Activated CD8-positive, alpha-beta T cell treated with anti-CD3 and anti-CD28 coated beads, Interleukin-2, amount 10 ng/mL, durations not matched to agents 7 days and 5 days (primary cell): Measurements from ENCODE around the gene NELFB. TPM values are rescaled to one million over a fixed set of nuclear protein-coding genes. Genes with fewer than 3 reads are reported as not detected.

Experiments used
- ATAC-seq: fragments of 150-1000 bp; cut with Tn5 transposase; one replicate; pipeline ENCODE4 v1.10.0; 2021; ENCODE audit warnings: moderate library complexity
- CTCF ChIA-PET: fragments of 350-600 bp; sonication (Branson Sonifier 250); formaldehyde crosslinking; loops from one replicate; lab custom pipeline; 2021; ENCODE audit warnings: antibody characterized with exemption; lab: Charles Lee
- POLR2A ChIA-PET: fragments of 350-600 bp; sonication (Branson Sonifier 250); formaldehyde crosslinking; loops from one replicate; lab custom pipeline; 2021; ENCODE audit warnings: antibody characterized with exemption; lab: Charles Lee
- DNase-seq: peaks from one replicate; pipeline ENCODE4 v3.0.0-alpha.2; 2020
- H3K27ac Mint-ChIP-seq: one replicate; pipeline ENCODE4 v1.8.0; 2021; ENCODE audit warnings: mild to moderate bottlenecking, mixed read lengths
- H3K27me3 Mint-ChIP-seq: one replicate; pipeline ENCODE4 v1.8.0; 2021; ENCODE audit warnings: low read depth, mixed read lengths
- H3K36me3 Mint-ChIP-seq: one replicate; pipeline ENCODE4 v1.8.0; 2021; ENCODE audit warnings: low read depth, mixed read lengths
- H3K4me1 Mint-ChIP-seq: one replicate; pipeline ENCODE4 v1.8.0; 2021; ENCODE audit warnings: low read depth, mixed read lengths
- H3K4me3 Mint-ChIP-seq: one replicate; pipeline ENCODE4 v1.8.0; 2021; ENCODE audit warnings: mild to moderate bottlenecking, mixed read lengths
- H3K9me3 Mint-ChIP-seq: one replicate; pipeline ENCODE4 v1.8.0; 2022; ENCODE audit warnings: mixed read lengths; ENCODE audit not compliant: insufficient read depth
- total RNA-seq, 2 experiments: library from RNA; stranded (reverse); gene quantifications; one replicate each; pipeline ENCODE4 v1.2.3, GENCODE V29; 2021

The NELFB gene
- total RNA-seq, 2 experiments from 2014 or later = 68.6 to 68.8 TPM

DNA sequence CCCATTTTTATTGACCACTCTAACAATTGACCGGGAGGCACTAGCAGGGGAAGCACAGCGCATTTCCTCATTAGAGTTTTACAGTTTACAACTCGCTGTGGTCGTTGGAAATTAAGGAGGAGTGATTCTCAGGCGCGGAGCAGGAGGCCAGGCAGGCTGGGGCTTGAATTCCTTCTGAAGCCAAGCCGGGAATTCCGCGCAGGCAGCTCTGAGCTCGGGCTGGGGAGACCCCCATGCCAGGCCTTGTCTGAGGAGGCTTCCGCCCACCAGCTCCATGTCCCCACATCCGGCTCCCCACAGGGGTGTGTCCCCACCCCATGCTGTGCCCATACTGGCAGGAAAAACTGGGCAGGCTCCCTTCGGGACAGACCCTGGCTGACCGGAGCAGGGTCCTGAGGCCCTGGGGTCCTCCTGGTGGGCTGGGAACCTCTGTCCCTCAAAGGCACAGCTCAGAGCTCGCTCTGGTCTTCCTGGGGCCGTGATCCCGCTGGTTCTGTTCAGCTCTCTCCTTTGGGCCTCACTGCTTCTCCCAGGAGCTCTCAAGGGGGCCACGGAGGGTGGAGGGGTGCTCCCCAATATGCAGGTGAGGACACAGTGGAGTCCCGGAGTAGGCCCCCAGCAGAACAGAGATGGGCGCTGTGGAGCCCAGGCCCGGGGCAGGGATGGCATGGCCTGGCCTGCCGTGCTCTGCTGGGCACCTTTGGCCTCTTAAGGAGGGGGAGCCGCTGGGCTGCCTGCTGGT lies 48.2 kb downstream of the NELFB start:
- DNase-seq (no peak), ATAC-seq (no peak)
- peaks cover 19% of the 10 kb centered on the region for H3K27me3 Mint-ChIP-seq
- H3K27ac Mint-ChIP-seq = no peak overlapping the region
- peaks cover 31% of the 10 kb centered on the region for H3K4me1 Mint-ChIP-seq
- peak overlapping the region; percentile 15 for H3K4me3 Mint-ChIP-seq
- ChIA-PET CTCF (interaction anchor here (2.2 kb wide), 1 partner anchor 119 kb away, joined by 12 read pairs; the partner anchor contains the start of genes EXD3 and NOXA1), POLR2A (interaction anchor here (1.1 to 1.6 kb wide), 3 partner anchors 10 to 144 kb away, joined by 3 to 8 read pairs (median 3); no protein-coding TSS in a partner anchor)
- no peaks in the 10 kb centered on the region for H3K36me3 Mint-ChIP-seq
- no peaks in the 10 kb centered on the region for H3K9me3 Mint-ChIP-seq

DNA sequence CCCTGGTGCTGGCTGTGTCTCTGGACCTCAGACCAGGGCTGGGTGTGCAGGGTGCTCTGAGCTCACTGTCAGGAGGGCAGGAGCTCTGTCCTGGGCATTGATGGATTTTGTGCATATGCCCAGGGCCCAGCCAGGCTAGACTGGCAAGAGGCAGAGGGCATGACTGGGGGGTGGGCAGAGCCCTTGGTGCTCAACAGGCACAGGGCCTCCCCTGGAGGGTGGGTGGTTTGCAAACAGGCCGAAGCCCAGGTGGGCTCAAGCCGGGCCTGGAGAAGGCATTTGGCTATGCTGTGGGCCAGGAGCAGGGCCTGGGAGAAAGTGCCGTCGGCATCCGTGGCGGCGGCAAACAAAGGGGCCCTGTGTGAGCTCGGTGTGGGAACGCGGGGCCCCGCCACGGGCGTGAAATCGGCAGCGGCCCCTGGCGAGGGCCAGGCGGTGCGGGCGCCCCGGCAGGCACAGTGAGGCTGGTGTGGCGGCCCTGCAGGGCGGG lies 48.8 kb downstream of the NELFB start:
- H3K9me3 Mint-ChIP-seq = no peaks in the 10 kb centered on the region
- ChIA-PET CTCF (no interaction called here), POLR2A (interaction anchor here (0.6 kb wide), 1 partner anchor 169 kb away, joined by 4 read pairs; no protein-coding TSS in a partner anchor)
- H3K36me3 Mint-ChIP-seq = no peaks in the 10 kb centered on the region
- H3K4me3 Mint-ChIP-seq = no peak overlapping the region
- no peak overlapping the region for H3K27ac Mint-ChIP-seq
- H3K4me1 Mint-ChIP-seq = peaks cover 31% of the 10 kb centered on the region
- DNase-seq = no peak
- ATAC-seq = no peak
- peaks cover 14% of the 10 kb centered on the region for H3K27me3 Mint-ChIP-seq

DNA sequence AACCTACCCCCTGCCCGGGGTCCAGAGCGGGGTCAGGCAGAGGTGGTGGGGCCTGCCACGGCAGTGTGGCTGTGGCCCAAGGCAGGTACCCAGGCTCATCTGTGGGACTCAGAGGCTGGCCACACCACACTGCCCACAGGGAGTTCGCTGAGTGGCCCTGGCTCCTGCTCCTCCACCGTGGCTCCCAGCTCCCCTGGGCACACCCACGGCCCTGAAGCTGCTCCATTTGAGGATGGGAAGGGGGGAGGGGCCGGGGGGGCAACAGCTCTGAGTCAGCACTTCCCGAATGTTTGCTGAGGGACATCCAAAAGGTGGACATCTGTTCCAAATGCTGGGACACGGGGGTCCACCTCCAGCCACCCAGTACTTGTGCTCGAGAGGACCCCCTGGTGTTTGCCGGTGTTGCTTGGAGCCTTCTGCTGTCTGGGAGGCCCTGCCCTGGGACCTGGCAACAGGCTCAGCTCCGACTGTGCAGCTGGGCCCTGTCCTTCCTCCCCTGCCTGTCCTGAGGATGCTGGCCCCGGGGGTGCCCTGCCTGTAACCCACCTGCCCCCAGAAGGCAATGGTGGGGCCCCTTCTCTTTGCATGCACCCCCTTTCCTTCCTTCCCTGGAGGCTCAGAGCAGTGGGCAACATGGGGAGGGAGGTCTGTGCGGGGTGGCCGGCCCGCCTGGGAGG lies 49.4 kb downstream of the NELFB start:
- peaks cover 31% of the 10 kb centered on the region for H3K4me1 Mint-ChIP-seq
- no peak overlapping the region for H3K4me3 Mint-ChIP-seq
- ATAC-seq (no peak), DNase-seq (no peak)
- POLR2A ChIA-PET = interaction anchor here (0.6 kb wide), 1 partner anchor 170 kb away, joined by 4 read pairs; no protein-coding TSS in a partner anchor
- no peaks in the 10 kb centered on the region for H3K9me3 Mint-ChIP-seq
- H3K27me3 Mint-ChIP-seq = peaks cover 11% of the 10 kb centered on the region
- CTCF ChIA-PET = no interaction called here
- H3K36me3 Mint-ChIP-seq = no peaks in the 10 kb centered on the region
- H3K27ac Mint-ChIP-seq = no peak overlapping the region

DNA sequence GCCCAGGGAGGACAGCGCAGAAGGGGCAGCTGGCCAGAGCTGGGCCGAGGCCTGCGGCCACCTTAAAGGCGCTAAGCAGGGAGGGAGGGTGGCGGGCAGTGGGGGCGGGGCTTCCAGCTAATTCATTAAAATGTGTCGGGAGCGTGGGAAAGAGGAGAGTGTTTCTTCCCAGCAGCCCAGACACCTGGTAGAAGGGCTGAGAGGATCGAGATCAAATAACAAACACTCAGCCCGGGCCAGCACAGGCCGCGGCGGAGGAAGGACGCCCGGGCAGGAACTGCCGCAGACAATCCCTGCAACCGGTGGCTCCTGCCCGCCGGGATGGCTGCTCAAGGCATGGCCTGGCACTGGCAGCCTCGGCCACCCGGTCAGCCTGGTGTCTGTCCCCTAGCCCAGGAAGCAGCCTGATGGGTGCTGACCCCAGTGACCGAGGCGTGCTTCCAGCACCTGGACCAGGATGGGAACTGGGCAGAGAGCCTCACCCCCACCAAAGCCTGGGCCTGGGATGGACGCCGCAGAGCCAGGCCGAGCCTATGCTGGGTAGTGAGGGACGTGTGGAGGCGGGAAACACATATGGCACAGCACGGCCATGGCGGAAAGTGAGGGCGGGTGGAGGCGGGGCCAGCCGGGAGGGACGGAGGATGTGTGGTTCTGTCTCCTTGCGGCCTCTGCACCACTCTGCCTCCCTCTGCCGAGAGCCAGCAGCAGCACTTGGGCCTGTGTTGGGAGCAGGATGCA lies 50.1 kb downstream of the NELFB start:
- Mint-ChIP-seq H3K27me3 (peaks cover 6% of the 10 kb centered on the region), H3K27ac (peak overlapping the region; percentile 81), H3K4me3 (no peak overlapping the region)

DNA sequence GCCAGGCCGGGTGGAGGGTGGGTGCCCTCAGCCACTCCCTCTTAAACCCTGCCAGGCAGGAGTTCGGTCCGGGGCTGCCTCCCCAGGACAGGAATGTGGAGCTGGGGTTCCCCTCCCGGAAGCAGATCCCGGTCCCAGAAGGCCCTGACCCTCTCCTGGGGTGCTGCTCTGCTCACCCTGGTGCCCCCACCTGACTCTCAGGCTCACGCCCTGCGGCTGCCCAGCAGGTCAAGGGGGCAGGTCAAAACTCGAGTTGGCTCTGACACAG lies 50.6 kb downstream of the NELFB start:
- no peak overlapping the region for H3K4me3 Mint-ChIP-seq
- peaks cover 4% of the 10 kb centered on the region for H3K27me3 Mint-ChIP-seq
- ChIA-PET POLR2A (no interaction called here), CTCF (interaction anchor here (1.5 kb wide), 1 partner anchor 19 kb away, joined by 3 read pairs; no protein-coding TSS in a partner anchor)
- peaks cover 26% of the 10 kb centered on the region for H3K4me1 Mint-ChIP-seq
- ATAC-seq (no peak), DNase-seq (no peak)
- peak overlapping the region; percentile 81 for H3K27ac Mint-ChIP-seq
- H3K36me3 Mint-ChIP-seq = no peaks in the 10 kb centered on the region
- H3K9me3 Mint-ChIP-seq = no peaks in the 10 kb centered on the region

More for the DNA sequence above, 50.1 kb downstream of the NELFB start:
- peak; percentile 85 for DNase-seq
- POLR2A ChIA-PET = no interaction called here
- H3K9me3 Mint-ChIP-seq = no peaks in the 10 kb centered on the region
- no peaks in the 10 kb centered on the region for H3K36me3 Mint-ChIP-seq
- peak; percentile 59 for ATAC-seq
- peaks cover 28% of the 10 kb centered on the region for H3K4me1 Mint-ChIP-seq
- CTCF ChIA-PET = interaction anchor here (1.5 kb wide), 1 partner anchor 18 kb away, joined by 3 read pairs; no protein-coding TSS in a partner anchor

DNA sequence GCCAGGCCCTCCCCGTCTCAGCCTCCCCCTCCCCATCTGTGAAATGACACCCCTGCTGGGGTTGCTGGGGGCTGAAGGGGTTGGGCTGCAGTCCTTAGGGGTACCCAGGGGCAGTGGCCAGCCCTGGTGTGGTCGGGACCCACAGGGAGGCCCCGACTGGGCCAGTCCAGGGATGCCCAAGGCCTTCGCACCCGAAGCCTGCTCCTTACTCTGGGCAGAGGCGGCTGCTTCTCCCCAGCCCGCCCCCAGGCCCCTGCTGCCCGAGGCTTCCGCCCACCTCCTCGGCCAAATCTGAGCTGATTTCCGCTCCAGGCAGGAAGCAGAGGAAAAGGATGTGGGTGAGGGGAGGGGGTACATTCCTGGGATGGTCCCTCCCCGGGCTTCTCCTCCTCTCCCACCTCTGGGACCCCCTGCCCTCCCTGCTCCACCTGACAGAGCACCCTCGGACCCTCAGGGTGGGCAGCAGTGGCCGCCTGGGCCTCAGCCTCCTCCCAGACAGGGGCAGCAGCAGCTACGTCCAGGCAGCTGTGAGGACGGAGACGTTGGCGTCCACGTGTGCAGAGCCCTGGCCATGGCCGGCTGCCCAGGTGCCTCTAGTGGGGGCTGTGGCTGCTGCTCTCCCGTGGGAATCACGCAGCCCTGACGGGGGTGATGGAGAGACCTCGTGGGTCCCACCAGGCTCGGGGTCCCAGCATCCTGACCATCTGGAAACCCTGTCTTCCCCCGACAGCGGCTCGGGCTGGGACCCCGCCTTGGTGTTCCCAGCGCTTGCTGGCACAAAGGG lies 51.1 kb downstream of the NELFB start:
- no peak overlapping the region for H3K4me3 Mint-ChIP-seq
- DNase-seq = peak; percentile 37
- ChIA-PET CTCF (interaction anchor here (1.5 kb wide), 1 partner anchor 19 kb away, joined by 3 read pairs; no protein-coding TSS in a partner anchor), POLR2A (no interaction called here)
- H3K27me3 Mint-ChIP-seq = peaks cover 3% of the 10 kb centered on the region
- no peaks in the 10 kb centered on the region for H3K36me3 Mint-ChIP-seq
- H3K4me1 Mint-ChIP-seq = peaks cover 25% of the 10 kb centered on the region
- no peak for ATAC-seq
- H3K9me3 Mint-ChIP-seq = no peaks in the 10 kb centered on the region
- peak overlapping the region; percentile 81 for H3K27ac Mint-ChIP-seq

DNA sequence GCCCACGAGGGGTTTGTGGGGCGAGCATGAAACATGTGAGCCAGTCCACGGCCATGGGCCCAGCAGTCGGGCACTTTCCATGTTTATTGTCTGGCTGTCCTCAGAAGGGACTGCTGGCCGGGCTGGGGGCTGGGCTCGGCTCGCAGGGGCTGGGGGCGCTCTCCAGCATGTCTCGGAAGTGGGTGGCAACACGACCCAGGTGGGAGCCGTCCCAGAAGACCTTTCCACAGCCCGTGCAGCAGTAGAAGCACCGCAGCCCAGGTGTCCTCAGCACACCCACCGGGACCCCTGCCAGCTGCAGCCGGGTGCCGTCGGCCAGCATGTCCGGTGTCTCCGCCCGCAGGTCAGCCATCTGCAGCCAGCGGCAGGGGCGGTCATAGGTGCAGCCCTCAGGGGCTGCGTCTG lies 51.7 kb downstream of the NELFB start:
- H3K9me3 Mint-ChIP-seq = no peaks in the 10 kb centered on the region
- no peak overlapping the region for H3K4me3 Mint-ChIP-seq
- no peak for ATAC-seq
- no peak for DNase-seq
- no peaks in the 10 kb centered on the region for H3K36me3 Mint-ChIP-seq
- POLR2A ChIA-PET = no interaction called here
- CTCF ChIA-PET = interaction anchor here (1.5 kb wide), 2 partner anchors 14 to 20 kb away, joined by 3 read pairs; no protein-coding TSS in a partner anchor
- H3K27me3 Mint-ChIP-seq = no peaks in the 10 kb centered on the region
- no peak overlapping the region for H3K27ac Mint-ChIP-seq
- H3K4me1 Mint-ChIP-seq = peaks cover 22% of the 10 kb centered on the region

DNA sequence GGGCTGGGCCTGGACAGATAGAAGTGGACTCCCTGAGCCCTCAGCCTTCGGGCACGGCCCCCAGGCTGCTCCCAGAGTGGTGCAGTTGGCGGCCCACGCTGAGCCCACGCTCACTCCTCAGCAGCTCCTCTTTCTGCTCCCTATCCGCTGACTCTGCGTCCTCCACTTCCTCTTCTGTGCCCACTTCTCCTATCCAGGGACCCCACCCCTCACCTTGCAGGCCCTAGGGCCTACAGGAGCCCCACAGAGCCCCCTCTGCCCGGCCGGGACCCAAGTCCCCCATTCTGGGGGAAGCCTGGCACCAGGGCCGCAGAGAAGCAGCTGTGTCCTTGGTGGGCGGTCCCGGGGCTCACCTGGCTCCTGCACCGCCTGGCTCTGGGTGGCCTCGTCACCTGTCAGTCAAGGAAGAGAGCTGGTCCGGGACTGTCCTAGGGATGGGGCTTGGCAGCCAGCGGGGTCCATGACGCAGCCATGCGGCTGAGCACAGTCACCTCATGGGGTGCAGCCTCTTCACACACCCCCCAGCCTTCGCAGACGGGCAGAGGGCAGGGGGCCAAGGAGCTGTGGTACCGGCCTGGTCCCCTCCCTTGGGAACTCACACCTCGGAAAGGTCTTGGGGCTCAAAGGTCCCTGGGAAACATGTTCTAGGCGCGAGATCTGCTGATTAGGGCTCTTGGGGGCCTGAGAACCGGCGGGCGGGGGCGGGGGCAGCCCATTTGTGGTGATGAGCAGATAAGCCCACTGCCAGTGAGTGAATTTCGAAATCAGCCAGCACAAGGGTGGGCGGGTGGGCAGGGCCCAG lies 52.3 kb downstream of the NELFB start:
- CTCF ChIA-PET = interaction anchor here (1.5 kb wide), 1 partner anchor 13 kb away, joined by 3 read pairs; no protein-coding TSS in a partner anchor
- POLR2A ChIA-PET = interaction anchor here (1.0 kb wide), 1 partner anchor 9 kb away, joined by 3 read pairs; no protein-coding TSS in a partner anchor
- no peak overlapping the region for H3K4me3 Mint-ChIP-seq

DNA sequence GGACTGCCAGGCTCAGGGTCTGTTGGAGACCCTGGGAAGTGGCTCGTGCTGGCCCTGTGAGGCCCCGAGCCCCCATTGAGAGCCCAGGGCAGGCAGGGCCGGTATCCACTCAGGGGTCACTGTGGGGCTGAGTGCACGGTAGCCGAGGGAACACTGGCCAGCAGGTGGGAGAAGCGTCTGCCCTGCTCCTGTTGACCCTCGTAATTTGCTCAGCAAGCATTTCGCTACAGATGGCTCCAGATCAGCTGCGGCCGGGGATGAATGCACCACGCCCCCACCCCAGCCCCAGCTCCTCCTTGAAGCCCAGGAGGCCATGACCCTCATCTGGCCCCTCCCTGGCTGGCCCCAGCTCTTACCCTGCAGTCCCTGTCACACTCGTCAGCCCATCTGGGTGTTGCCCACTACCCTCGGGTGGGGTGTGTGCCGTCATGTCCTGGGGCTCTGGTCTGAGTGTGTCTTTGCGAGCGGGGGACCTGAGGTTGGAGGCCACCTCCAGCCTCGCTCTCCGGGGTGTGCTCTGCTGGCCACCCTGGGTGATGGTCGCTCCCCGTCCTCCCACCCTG lies 53.0 kb downstream of the NELFB start:
- DNase-seq (no peak), ATAC-seq (no peak)
- H3K27me3 Mint-ChIP-seq = no peaks in the 10 kb centered on the region
- POLR2A ChIA-PET = interaction anchor here (1.0 kb wide), 1 partner anchor 8 kb away, joined by 3 read pairs; no protein-coding TSS in a partner anchor
- CTCF ChIA-PET = interaction anchor here (1.5 kb wide), 1 partner anchor 12 kb away, joined by 3 read pairs; no protein-coding TSS in a partner anchor
- no peaks in the 10 kb centered on the region for H3K36me3 Mint-ChIP-seq
- no peak overlapping the region for H3K4me3 Mint-ChIP-seq
- no peaks in the 10 kb centered on the region for H3K9me3 Mint-ChIP-seq
- peak overlapping the region; percentile 15 for H3K27ac Mint-ChIP-seq
- peaks cover 22% of the 10 kb centered on the region for H3K4me1 Mint-ChIP-seq

More for the DNA sequence above, 52.3 kb downstream of the NELFB start:
- no peaks in the 10 kb centered on the region for H3K27me3 Mint-ChIP-seq
- peaks cover 22% of the 10 kb centered on the region for H3K4me1 Mint-ChIP-seq
- DNase-seq (no peak), ATAC-seq (no peak)
- no peak overlapping the region for H3K27ac Mint-ChIP-seq
- no peaks in the 10 kb centered on the region for H3K36me3 Mint-ChIP-seq
- no peaks in the 10 kb centered on the region for H3K9me3 Mint-ChIP-seq
